T-helper 17 cell (primary cell): Measurements from ENCODE around the gene CDK17. TPM values are rescaled to one million over a fixed set of nuclear protein-coding genes. Genes with fewer than 3 reads are reported as not detected.

Source experiments
- ATAC-seq: fragments of 150-1000 bp; cut with Tn5 transposase; 2 replicates; pipeline ENCODE4 v1.10.0; 2021; ENCODE audit warnings: mild to moderate bottlenecking, moderate library complexity
- DNase-seq, 3 donors: peaks; one replicate each; pipeline versions ENCODE4 v3.0.0 to v3.0.0-alpha.2; 2020 to 2021
- H3K9me3 ChIP-seq: one replicate; pipeline ENCODE4 v1.7.0; 2013; ENCODE audit warnings: low read length, mild to moderate bottlenecking; ENCODE audit not compliant: control insufficient read depth, poor library complexity, severe bottlenecking
- H3K27ac Mint-ChIP-seq: one replicate; pipeline ENCODE4 v1.8.0; 2022; ENCODE audit warnings: mild to moderate bottlenecking, moderate library complexity, mixed read lengths
- H3K27me3 Mint-ChIP-seq: one replicate; pipeline ENCODE4 v1.8.0; 2022; ENCODE audit warnings: mixed read lengths
- H3K36me3 Mint-ChIP-seq: one replicate; pipeline ENCODE4 v1.8.0; 2022; ENCODE audit warnings: low read depth, mixed read lengths
- H3K4me1 Mint-ChIP-seq: one replicate; pipeline ENCODE4 v1.8.0; 2022; ENCODE audit warnings: mild to moderate bottlenecking, mixed read lengths
- H3K4me3 Mint-ChIP-seq: one replicate; pipeline ENCODE4 v1.8.0; 2022; ENCODE audit warnings: mild to moderate bottlenecking, moderate library complexity, mixed read lengths
- total RNA-seq, 4 donors: library from RNA in 2 of 4; stranded (reverse) in 2 of 4; gene quantifications; one replicate each; pipeline ENCODE4 v1.2.3 and lab custom pipeline; 2022 to 2026

The CDK17 gene
- total RNA-seq, 2 donors from 2014 or later: 123 to 131 TPM

- DNase-seq: no peak
- Mint-ChIP-seq H3K36me3 (peaks cover 9% of the 10 kb centered on the region), H3K4me3 (no peak overlapping the region), H3K4me1 (peaks cover 17% of the 10 kb centered on the region), H3K27ac (peak overlapping the region; percentile 89), H3K27me3 (no peaks in the 10 kb centered on the region)
- ATAC-seq: no peak
- H3K9me3 ChIP-seq: no peaks in the 10 kb centered on the region
Observed at GRCh38 chr12:96266238-96266637, 134.0 kb downstream of the CDK17 start.

- Mint-ChIP-seq H3K27me3 (no peaks in the 10 kb centered on the region), H3K4me1 (peaks cover 17% of the 10 kb centered on the region), H3K36me3 (peaks cover 9% of the 10 kb centered on the region), H3K27ac (peak overlapping the region; percentile 89), H3K4me3 (no peak overlapping the region)
- DNase-seq (no peak), ATAC-seq (no peak)
- no peaks in the 10 kb centered on the region for H3K9me3 ChIP-seq
Observed at GRCh38 chr12:96265836-96266235, 134.4 kb downstream of the CDK17 start.

- ATAC-seq (no peak), DNase-seq (no peak)
- Mint-ChIP-seq H3K27me3 (no peaks in the 10 kb centered on the region), H3K36me3 (peaks cover 9% of the 10 kb centered on the region), H3K4me3 (no peak overlapping the region), H3K4me1 (peaks cover 20% of the 10 kb centered on the region), H3K27ac (peak overlapping the region; percentile 89)
- no peaks in the 10 kb centered on the region for H3K9me3 ChIP-seq
Observed at GRCh38 chr12:96265400-96265799, 134.8 kb downstream of the CDK17 start.

GRCh38 chr12:96263449-96263902 is 136.8 kb downstream of the CDK17 start:
- H3K27ac Mint-ChIP-seq: peak overlapping the region; percentile 89
- peaks cover 23% of the 10 kb centered on the region for H3K4me1 Mint-ChIP-seq
- ATAC-seq (no peak), DNase-seq (no peak)
- no peaks in the 10 kb centered on the region for H3K27me3 Mint-ChIP-seq
- peaks cover 9% of the 10 kb centered on the region for H3K36me3 Mint-ChIP-seq
- H3K9me3 ChIP-seq: no peaks in the 10 kb centered on the region
- no peak overlapping the region for H3K4me3 Mint-ChIP-seq

GRCh38 chr12:96261557-96261956 is 138.7 kb downstream of the CDK17 start:
- DNase-seq (no peak), ATAC-seq (no peak)
- Mint-ChIP-seq H3K27me3 (no peaks in the 10 kb centered on the region), H3K27ac (peak overlapping the region; percentile 89), H3K4me3 (no peak overlapping the region), H3K36me3 (peaks cover 9% of the 10 kb centered on the region), H3K4me1 (peaks cover 24% of the 10 kb centered on the region)
- H3K9me3 ChIP-seq: no peaks in the 10 kb centered on the region

- ATAC-seq (no peak), DNase-seq (no peak)
- Mint-ChIP-seq H3K4me1 (peaks cover 24% of the 10 kb centered on the region), H3K4me3 (peak overlapping the region; percentile 13), H3K36me3 (peaks cover 9% of the 10 kb centered on the region), H3K27me3 (no peaks in the 10 kb centered on the region), H3K27ac (peak overlapping the region; percentile 89)
- no peaks in the 10 kb centered on the region for H3K9me3 ChIP-seq
Observed at GRCh38 chr12:96260644-96261043, 139.6 kb downstream of the CDK17 start.

- DNase-seq (no peak), ATAC-seq (no peak)
- Mint-ChIP-seq H3K36me3 (peaks cover 9% of the 10 kb centered on the region), H3K4me3 (peak overlapping the region; percentile 13), H3K4me1 (peaks cover 22% of the 10 kb centered on the region), H3K27me3 (no peaks in the 10 kb centered on the region), H3K27ac (peak overlapping the region; percentile 89)
- H3K9me3 ChIP-seq: no peaks in the 10 kb centered on the region
Observed at GRCh38 chr12:96260231-96260630, 140.0 kb downstream of the CDK17 start.

GRCh38 chr12:96258104-96258961 is 141.9 kb downstream of the CDK17 start:
- no peak overlapping the region for H3K4me3 Mint-ChIP-seq

GRCh38 chr12:96257550-96258103 is 142.6 kb downstream of the CDK17 start:
- no peaks in the 10 kb centered on the region for H3K9me3 ChIP-seq
- no peak for DNase-seq
- H3K36me3 Mint-ChIP-seq: no peaks in the 10 kb centered on the region
- H3K27me3 Mint-ChIP-seq: no peaks in the 10 kb centered on the region
- no peak for ATAC-seq
- H3K4me3 Mint-ChIP-seq: no peak overlapping the region
- no peak overlapping the region for H3K27ac Mint-ChIP-seq
- peaks cover 18% of the 10 kb centered on the region for H3K4me1 Mint-ChIP-seq

More at GRCh38 chr12:96258104-96258961, 141.9 kb downstream of the CDK17 start:
- no peaks in the 10 kb centered on the region for H3K9me3 ChIP-seq
- Mint-ChIP-seq H3K36me3 (peaks cover under 1% of the 10 kb centered on the region), H3K27ac (no peak overlapping the region), H3K27me3 (no peaks in the 10 kb centered on the region), H3K4me1 (peaks cover 17% of the 10 kb centered on the region)
- ATAC-seq (peak; percentile 83), DNase-seq (no peak)

GRCh38 chr12:96256672-96257361 is 143.4 kb downstream of the CDK17 start:
- peaks cover 23% of the 10 kb centered on the region for H3K4me1 Mint-ChIP-seq
- H3K27ac Mint-ChIP-seq: no peak overlapping the region
- DNase-seq (no peak), ATAC-seq (no peak)
- H3K9me3 ChIP-seq: no peaks in the 10 kb centered on the region
- H3K4me3 Mint-ChIP-seq: no peak overlapping the region
- H3K27me3 Mint-ChIP-seq: no peaks in the 10 kb centered on the region
- H3K36me3 Mint-ChIP-seq: peaks cover 3% of the 10 kb centered on the region

GRCh38 chr12:96255077-96255476 is 145.2 kb downstream of the CDK17 start:
- no peak overlapping the region for H3K27ac Mint-ChIP-seq
- no peak for DNase-seq
- no peaks in the 10 kb centered on the region for H3K9me3 ChIP-seq
- ATAC-seq: no peak
- peaks cover 9% of the 10 kb centered on the region for H3K36me3 Mint-ChIP-seq
- H3K27me3 Mint-ChIP-seq: no peaks in the 10 kb centered on the region
- peak overlapping the region; percentile 15 for H3K4me3 Mint-ChIP-seq
- peaks cover 38% of the 10 kb centered on the region for H3K4me1 Mint-ChIP-seq

GRCh38 chr12:96250119-96250685 is 150.0 kb downstream of the CDK17 start:
- ATAC-seq: peak; percentile 21
- H3K27me3 Mint-ChIP-seq: no peaks in the 10 kb centered on the region
- H3K4me1 Mint-ChIP-seq: peaks cover 45% of the 10 kb centered on the region
- peak overlapping the region; percentile 73 for H3K4me3 Mint-ChIP-seq
- DNase-seq: no peak
- H3K9me3 ChIP-seq: no peaks in the 10 kb centered on the region
- no peak overlapping the region for H3K27ac Mint-ChIP-seq
- peaks cover 17% of the 10 kb centered on the region for H3K36me3 Mint-ChIP-seq
